Fibroblast of the aortic adventitia (primary cell): Measurements from ENCODE around the gene CYSTM1. TPM values are rescaled to one million over a fixed set of nuclear protein-coding genes. Genes with fewer than 3 reads are reported as not detected.

Experiments
- DNase-seq: peaks from one replicate; pipeline ENCODE4 v3.0.0-alpha.2; 2010; ENCODE audit warnings: low read depth
- H3K4me3 ChIP-seq: 2 replicates; pipeline ENCODE4 v1.5.1; 2011; ENCODE audit warnings: low read depth, mild to moderate bottlenecking, control low read depth, low read length, moderate library complexity
- CTCF ChIP-seq: IDR thresholded peaks from 2 replicates; pipeline ENCODE4 v1.5.1; 2011; ENCODE audit warnings: mild to moderate bottlenecking, low read length, control low read depth, inconsistent platforms; ENCODE audit not compliant: insufficient read depth
- total RNA-seq: library from RNA; depleted of rRNA; stranded (reverse); fragments of >200 nt; gene quantifications from 2 replicates; pipeline ENCODE4 v1.2.3, GENCODE V29; 2012; ENCODE audit warnings: low replicate concordance

The CYSTM1 gene
- total RNA-seq, 1 donor: 43.4 TPM

- H3K4me3 ChIP-seq: no peak overlapping the region
- TF ChIP-seq CTCF: no peak
- no peak for DNase-seq
These were observed 63.8 kb downstream of the CYSTM1 start for GRCh38 chr5:140238756-140239155.

GRCh38 chr5:140239461-140239860, 64.5 kb downstream of the CYSTM1 start:
- H3K4me3 ChIP-seq: no peak overlapping the region
- no peak for DNase-seq
- TF ChIP-seq CTCF: no peak

- peak; percentile 75 for TF ChIP-seq CTCF
- DNase-seq: peak; percentile 64
- H3K4me3 ChIP-seq: no peak overlapping the region
These were observed 65.1 kb downstream of the CYSTM1 start for GRCh38 chr5:140239939-140240700.

GRCh38 chr5:140240987-140241706, 66.2 kb downstream of the CYSTM1 start:
- TF ChIP-seq CTCF: no peak
- no peak overlapping the region for H3K4me3 ChIP-seq
- peak; percentile 90 for DNase-seq

- DNase-seq: no peak
- H3K4me3 ChIP-seq: no peak overlapping the region
- TF ChIP-seq CTCF: no peak
These were observed 67.1 kb downstream of the CYSTM1 start for GRCh38 chr5:140242099-140242498.

- DNase-seq: no peak
- no peak overlapping the region for H3K4me3 ChIP-seq
- TF ChIP-seq CTCF: no peak
These were observed 68.0 kb downstream of the CYSTM1 start for GRCh38 chr5:140242890-140243585.
